HepG2 (cell line): ENCODE measurements around the gene POLQ. TPM values are rescaled to one million over a fixed set of nuclear protein-coding genes. Genes with fewer than 3 reads are reported as not detected.

Experiments used
- ATAC-seq: fragments of 200-7000 bp; cut with Tn5 transposase; 3 replicates; pipeline ENCODE4 v1.9.1; 2020; ENCODE audit warnings: mild to moderate bottlenecking, moderate library complexity
- BruUV-seq: library from RNA; stranded (reverse); fragments of 400-500 nt; replicated peaks from 2 replicates; lab custom pipeline; 2021; lab: Mats Ljungman, UMichigan
- CTCF ChIA-PET: fragments of 300-600 bp; formaldehyde crosslinking; extraction: SDS; loops from one replicate; lab custom pipeline; 2021; ENCODE audit warnings: low total read pairs, inconsistent platforms, low intra/inter-chr PET ratio; lab: Yijun Ruan, JAX
- POLR2A ChIA-PET: fragments of 350-600 bp; sonication (Branson Sonifier 250); formaldehyde crosslinking; loops from one replicate; lab custom pipeline; 2020; ENCODE audit warnings: antibody characterized with exemption, inconsistent platforms; lab: Yijun Ruan, JAX
- DNase-seq: peaks from one replicate; pipeline ENCODE4 v3.0.0-alpha.2; 2015; ENCODE audit warnings: low spot score
- FAIRE-seq: peaks from 3 replicates; lab custom pipeline; 2011; peaks lifted over from hg19 to GRCh38; lab: Jason Lieb, UNC
- H2AFZ ChIP-seq: one replicate; pipeline ENCODE4 v1.6.1; 2011; ENCODE audit warnings: low read length, inconsistent platforms
- H3K27ac ChIP-seq: fragments of 300-600 bp; 3 replicates; pipeline ENCODE4 v1.8.0; 2011; ENCODE audit warnings: mixed run types, mild to moderate bottlenecking, mixed read lengths, low read length, inconsistent platforms; ENCODE audit not compliant: insufficient read depth; ENCODE audit errors: extremely low read length
- H3K27me3 ChIP-seq, 2 experiments: fragments of 200-600 bp in 1 of 2; 2 replicates in 1 of 2; 3 replicates in 1 of 2; pipeline versions ENCODE4 v1.6.0 to v1.8.0; 2011; ENCODE audit warnings: low read length in 2 of 2, mild to moderate bottlenecking in 2 of 2, moderate library complexity in 2 of 2, inconsistent platforms in 1 of 2; ENCODE audit not compliant: insufficient read depth in 2 of 2, control insufficient read depth in 1 of 2
- H3K36me3 ChIP-seq, 2 experiments: fragments of 200-600 bp in 1 of 2; replicated peaks in 1 of 2; 2 replicates in 1 of 2; 3 replicates in 1 of 2; pipeline versions ENCODE4 v1.5.1 to v1.8.0; 2011; ENCODE audit warnings: low read length in 2 of 2, inconsistent platforms in 1 of 2; ENCODE audit not compliant: insufficient read depth in 2 of 2, control insufficient read depth in 1 of 2
- H3K4me1 ChIP-seq: 2 replicates; pipeline ENCODE4 v1.5.1; 2012; ENCODE audit warnings: low read length, inconsistent platforms; ENCODE audit not compliant: insufficient read depth
- H3K4me2 ChIP-seq: 2 replicates; pipeline ENCODE4 v1.6.0; 2011; ENCODE audit warnings: low read depth, low read length, inconsistent platforms
- H3K4me3 ChIP-seq, 3 experiments: fragments of 200-600 bp in 1 of 3; sonication (generic), shearing (Covaris generic) in 1 of 3; replicated peaks in 1 of 3; 2 replicates each; pipeline ENCODE4 v1.5.1; 2011 to 2016; ENCODE audit warnings: low read length in 3 of 3, inconsistent platforms in 2 of 3, low read depth in 2 of 3, mild to moderate bottlenecking in 2 of 3, control low read depth in 1 of 3, mixed read lengths in 1 of 3; ENCODE audit not compliant: insufficient read depth in 1 of 3
- H3K79me2 ChIP-seq: one replicate; pipeline ENCODE4 v1.6.1; 2011; ENCODE audit warnings: low read length, inconsistent platforms; ENCODE audit not compliant: insufficient read depth
- H3K9ac ChIP-seq: 2 replicates; pipeline ENCODE4 v1.6.0; 2011; ENCODE audit warnings: mild to moderate bottlenecking, low read depth, low read length, inconsistent platforms; ENCODE audit not compliant: insufficient read depth
- H3K9me3 ChIP-seq: 2 replicates; pipeline ENCODE4 v1.5.1; 2012; ENCODE audit warnings: mild to moderate bottlenecking, low read length
- H4K20me1 ChIP-seq: 2 replicates; pipeline ENCODE4 v1.6.0; 2011; ENCODE audit warnings: inconsistent platforms, mild to moderate bottlenecking, low read length, moderate library complexity; ENCODE audit not compliant: insufficient read depth
- BRD4 ChIP-seq: sonication (generic); formaldehyde crosslinking; IDR thresholded peaks from 2 replicates; pipeline ENCODE4 v1.4.0; 2020; ENCODE audit warnings: missing genetic modification reagents
- ETV6 ChIP-seq: sonication (generic); formaldehyde crosslinking; conservative IDR thresholded peaks from 2 replicates; pipeline ENCODE4 v1.4.0; 2020; ENCODE audit warnings: missing genetic modification reagents
- KAT2B ChIP-seq: fragments of 150-350 bp; IDR thresholded peaks from 2 replicates; pipeline ENCODE4 v1.6.1; 2014; ENCODE audit warnings: low read depth, low read length, borderline replicate concordance
- MED13 ChIP-seq: sonication (generic); formaldehyde crosslinking; IDR thresholded peaks from 2 replicates; pipeline ENCODE4 v1.5.0; 2020; ENCODE audit warnings: missing genetic modification reagents
- STAG1 ChIP-seq: sonication (generic); formaldehyde crosslinking; IDR thresholded peaks from 2 replicates; pipeline ENCODE4 v1.4.0; 2020; ENCODE audit warnings: missing genetic modification reagents
- WGBS: methylation state at CpG from one replicate; pipeline ENCODE4 v1.1.6; 2017; ENCODE audit warnings: low lambda C conversion rate; 5-methylcytosine and 5-hydroxymethylcytosine counted together
- in situ Hi-C: cut with HindIII; loops from 2 replicates; pipeline ENCODE4 v1.10.0; 2017; ENCODE audit warnings: low pct_unique_long_range_greater_than_20kb; ENCODE audit not compliant: extremely low pct_ligation_motif_present
- intact Hi-C: fragments of 100-400 bp; cut with micrococcal nuclease; formaldehyde crosslinking; loops from one replicate; pipeline ENCODE4 v1.10.0; 2022; ENCODE audit not compliant: unreplicated experiment
- polyA plus RNA-seq, 8 experiments: library from polyadenylated mRNA; depleted of rRNA in 3 of 8; stranded (reverse) in 7 of 8; unstranded in 1 of 8; fragments of >200 nt; fragmentation: Illumina TruSeq in 4 of 8; extraction: Trizol in 4 of 8; gene quantifications; 2 replicates each; pipeline versions ENCODE4 v1.2.1 to v1.2.3, GENCODE V29; 2011 to 2016; ENCODE audit warnings: low read depth in 4 of 8, missing spikeins in 1 of 8, mixed read lengths in 1 of 8; ENCODE audit not compliant: insufficient read depth in 1 of 8
- total RNA-seq, 5 experiments: library from RNA; depleted of rRNA; stranded (reverse); fragments of >200 nt; fragmentation: Illumina TruSeq; extraction: Trizol; gene quantifications; 2 replicates each; pipeline ENCODE4 v1.2.3, GENCODE V29; 2016; ENCODE audit warnings: low read depth in 1 of 5
- TF ChIP-seq, protein P1 (sequence below): sonication (generic); formaldehyde crosslinking; IDR thresholded peaks from 2 replicates; pipeline ENCODE4; 2020; ENCODE audit warnings: missing genetic modification reagents, mild to moderate bottlenecking, borderline replicate concordance
- TF ChIP-seq, protein P2 (sequence below): sonication (generic); formaldehyde crosslinking; IDR thresholded peaks from 2 replicates; pipeline ENCODE4 v1.5.0; 2020; ENCODE audit warnings: missing genetic modification reagents
- TF ChIP-seq, protein P3 (sequence below): sonication (generic); formaldehyde crosslinking; IDR thresholded peaks from 2 replicates; pipeline ENCODE4 v1.5.0; 2020; ENCODE audit warnings: mild to moderate bottlenecking, missing genetic modification reagents, moderate library complexity
- TF ChIP-seq, protein P4 (sequence below): sonication (generic); formaldehyde crosslinking; conservative IDR thresholded peaks from 2 replicates; pipeline ENCODE4 v1.4.0; 2020; ENCODE audit warnings: missing genetic modification reagents
- TF ChIP-seq, protein P5 (sequence below), 2 experiments: fragments of 450-650 bp in 1 of 2; sonication (generic) in 1 of 2; formaldehyde crosslinking; IDR thresholded peaks; 2 replicates each; pipeline versions ENCODE4 v1.5.0 to v1.8.0; 2020 to 2022; ENCODE audit warnings: mild to moderate bottlenecking in 1 of 2, missing genetic modification reagents in 1 of 2

The POLQ gene
- total and polyA plus RNA-seq, 2 of the 13 experiments (the other 11 are each of a cell fraction or from before 2014, with no cell fraction given), result 2.5 to 18.6 TPM

DNA sequence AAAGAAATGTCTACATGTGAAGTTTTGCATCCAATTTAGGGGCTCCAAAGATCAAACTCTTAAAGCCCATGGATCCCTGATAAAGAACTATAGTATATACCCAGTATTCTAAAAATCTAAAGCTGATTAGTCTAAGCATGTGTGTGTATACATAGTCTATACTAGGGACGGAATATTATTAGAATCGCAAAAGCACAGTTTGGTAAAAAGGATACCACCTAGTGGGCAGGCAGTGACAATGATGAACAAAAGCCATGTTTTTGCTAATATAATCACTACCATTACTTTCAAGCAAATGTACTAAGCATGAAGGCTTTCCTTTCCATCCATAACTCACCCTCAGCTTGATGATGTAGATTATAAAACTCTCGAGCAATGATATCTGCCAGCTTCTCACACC is 16.5 kb downstream of the POLQ start:
- ChIA-PET CTCF (no interaction called here), POLR2A (no interaction called here)
- ATAC-seq (no peak), DNase-seq (peak; percentile 3)
- intact Hi-C loops (no loop called here), in situ Hi-C loops (no loop called here)
- no peak overlapping the region for H3K4me3 ChIP-seq
- peaks cover 5 to 9% of the 10 kb centered on the region in 2 experiments for H3K36me3 ChIP-seq
- no peaks in the 10 kb centered on the region for H3K27me3 ChIP-seq
- BruUV-seq, result no TSS peak
- no peak overlapping the region for H3K9ac ChIP-seq
- no peak overlapping the region for H2AFZ ChIP-seq
- no peaks in the 10 kb centered on the region for H3K4me1 ChIP-seq
- H3K79me2 ChIP-seq, result no peaks in the 10 kb centered on the region
- H4K20me1 ChIP-seq, result no peaks in the 10 kb centered on the region
- WGBS, result 93% methylated on average over 3 of the region's 3 CpGs
- H3K4me2 ChIP-seq, result no peak overlapping the region
- no peak overlapping the region for H3K27ac ChIP-seq
- no peak for TF ChIP-seq MED13 (CRISPR knock-in tag)
- TF ChIP-seq, protein P1, sequence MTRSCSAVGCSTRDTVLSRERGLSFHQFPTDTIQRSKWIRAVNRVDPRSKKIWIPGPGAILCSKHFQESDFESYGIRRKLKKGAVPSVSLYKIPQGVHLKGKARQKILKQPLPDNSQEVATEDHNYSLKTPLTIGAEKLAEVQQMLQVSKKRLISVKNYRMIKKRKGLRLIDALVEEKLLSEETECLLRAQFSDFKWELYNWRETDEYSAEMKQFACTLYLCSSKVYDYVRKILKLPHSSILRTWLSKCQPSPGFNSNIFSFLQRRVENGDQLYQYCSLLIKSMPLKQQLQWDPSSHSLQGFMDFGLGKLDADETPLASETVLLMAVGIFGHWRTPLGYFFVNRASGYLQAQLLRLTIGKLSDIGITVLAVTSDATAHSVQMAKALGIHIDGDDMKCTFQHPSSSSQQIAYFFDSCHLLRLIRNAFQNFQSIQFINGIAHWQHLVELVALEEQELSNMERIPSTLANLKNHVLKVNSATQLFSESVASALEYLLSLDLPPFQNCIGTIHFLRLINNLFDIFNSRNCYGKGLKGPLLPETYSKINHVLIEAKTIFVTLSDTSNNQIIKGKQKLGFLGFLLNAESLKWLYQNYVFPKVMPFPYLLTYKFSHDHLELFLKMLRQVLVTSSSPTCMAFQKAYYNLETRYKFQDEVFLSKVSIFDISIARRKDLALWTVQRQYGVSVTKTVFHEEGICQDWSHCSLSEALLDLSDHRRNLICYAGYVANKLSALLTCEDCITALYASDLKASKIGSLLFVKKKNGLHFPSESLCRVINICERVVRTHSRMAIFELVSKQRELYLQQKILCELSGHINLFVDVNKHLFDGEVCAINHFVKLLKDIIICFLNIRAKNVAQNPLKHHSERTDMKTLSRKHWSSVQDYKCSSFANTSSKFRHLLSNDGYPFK (CRISPR knock-in tag), result no peak
- TF ChIP-seq STAG1, result peak; percentile 20; the same call in 1 of the 2 replicates
- no peak for TF ChIP-seq ETV6 (CRISPR knock-in tag)
- TF ChIP-seq, protein P2, sequence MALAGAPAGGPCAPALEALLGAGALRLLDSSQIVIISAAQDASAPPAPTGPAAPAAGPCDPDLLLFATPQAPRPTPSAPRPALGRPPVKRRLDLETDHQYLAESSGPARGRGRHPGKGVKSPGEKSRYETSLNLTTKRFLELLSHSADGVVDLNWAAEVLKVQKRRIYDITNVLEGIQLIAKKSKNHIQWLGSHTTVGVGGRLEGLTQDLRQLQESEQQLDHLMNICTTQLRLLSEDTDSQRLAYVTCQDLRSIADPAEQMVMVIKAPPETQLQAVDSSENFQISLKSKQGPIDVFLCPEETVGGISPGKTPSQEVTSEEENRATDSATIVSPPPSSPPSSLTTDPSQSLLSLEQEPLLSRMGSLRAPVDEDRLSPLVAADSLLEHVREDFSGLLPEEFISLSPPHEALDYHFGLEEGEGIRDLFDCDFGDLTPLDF (CRISPR knock-in tag), result no peak
- TF ChIP-seq, protein P3, sequence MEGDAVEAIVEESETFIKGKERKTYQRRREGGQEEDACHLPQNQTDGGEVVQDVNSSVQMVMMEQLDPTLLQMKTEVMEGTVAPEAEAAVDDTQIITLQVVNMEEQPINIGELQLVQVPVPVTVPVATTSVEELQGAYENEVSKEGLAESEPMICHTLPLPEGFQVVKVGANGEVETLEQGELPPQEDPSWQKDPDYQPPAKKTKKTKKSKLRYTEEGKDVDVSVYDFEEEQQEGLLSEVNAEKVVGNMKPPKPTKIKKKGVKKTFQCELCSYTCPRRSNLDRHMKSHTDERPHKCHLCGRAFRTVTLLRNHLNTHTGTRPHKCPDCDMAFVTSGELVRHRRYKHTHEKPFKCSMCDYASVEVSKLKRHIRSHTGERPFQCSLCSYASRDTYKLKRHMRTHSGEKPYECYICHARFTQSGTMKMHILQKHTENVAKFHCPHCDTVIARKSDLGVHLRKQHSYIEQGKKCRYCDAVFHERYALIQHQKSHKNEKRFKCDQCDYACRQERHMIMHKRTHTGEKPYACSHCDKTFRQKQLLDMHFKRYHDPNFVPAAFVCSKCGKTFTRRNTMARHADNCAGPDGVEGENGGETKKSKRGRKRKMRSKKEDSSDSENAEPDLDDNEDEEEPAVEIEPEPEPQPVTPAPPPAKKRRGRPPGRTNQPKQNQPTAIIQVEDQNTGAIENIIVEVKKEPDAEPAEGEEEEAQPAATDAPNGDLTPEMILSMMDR, result peak; percentile 34; the same call in 1 of the 2 replicates
- TF ChIP-seq, protein P4, sequence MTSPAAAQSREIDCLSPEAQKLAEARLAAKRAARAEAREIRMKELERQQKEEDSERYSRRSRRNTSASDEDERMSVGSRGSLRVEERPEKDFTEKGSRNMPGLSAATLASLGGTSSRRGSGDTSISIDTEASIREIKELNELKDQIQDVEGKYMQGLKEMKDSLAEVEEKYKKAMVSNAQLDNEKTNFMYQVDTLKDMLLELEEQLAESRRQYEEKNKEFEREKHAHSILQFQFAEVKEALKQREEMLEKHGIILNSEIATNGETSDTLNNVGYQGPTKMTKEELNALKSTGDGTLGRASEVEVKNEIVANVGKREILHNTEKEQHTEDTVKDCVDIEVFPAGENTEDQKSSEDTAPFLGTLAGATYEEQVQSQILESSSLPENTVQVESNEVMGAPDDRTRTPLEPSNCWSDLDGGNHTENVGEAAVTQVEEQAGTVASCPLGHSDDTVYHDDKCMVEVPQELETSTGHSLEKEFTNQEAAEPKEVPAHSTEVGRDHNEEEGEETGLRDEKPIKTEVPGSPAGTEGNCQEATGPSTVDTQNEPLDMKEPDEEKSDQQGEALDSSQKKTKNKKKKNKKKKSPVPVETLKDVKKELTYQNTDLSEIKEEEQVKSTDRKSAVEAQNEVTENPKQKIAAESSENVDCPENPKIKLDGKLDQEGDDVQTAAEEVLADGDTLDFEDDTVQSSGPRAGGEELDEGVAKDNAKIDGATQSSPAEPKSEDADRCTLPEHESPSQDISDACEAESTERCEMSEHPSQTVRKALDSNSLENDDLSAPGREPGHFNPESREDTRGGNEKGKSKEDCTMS (CRISPR knock-in tag), result no peak
- TF ChIP-seq, protein P5, sequence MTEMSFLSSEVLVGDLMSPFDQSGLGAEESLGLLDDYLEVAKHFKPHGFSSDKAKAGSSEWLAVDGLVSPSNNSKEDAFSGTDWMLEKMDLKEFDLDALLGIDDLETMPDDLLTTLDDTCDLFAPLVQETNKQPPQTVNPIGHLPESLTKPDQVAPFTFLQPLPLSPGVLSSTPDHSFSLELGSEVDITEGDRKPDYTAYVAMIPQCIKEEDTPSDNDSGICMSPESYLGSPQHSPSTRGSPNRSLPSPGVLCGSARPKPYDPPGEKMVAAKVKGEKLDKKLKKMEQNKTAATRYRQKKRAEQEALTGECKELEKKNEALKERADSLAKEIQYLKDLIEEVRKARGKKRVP (CRISPR knock-in tag; IDR thresholded peaks at IDR 0.05), result no peak
- no peak for TF ChIP-seq KAT2B
- no peak for TF ChIP-seq BRD4 (CRISPR knock-in tag)
- TF ChIP-seq, all 625 proteins: peak for 2
- no peaks in the 10 kb centered on the region for H3K9me3 ChIP-seq
- FAIRE-seq, result no peak
